Loucy (cell line): ENCODE results near the gene SLX4IP.

Experiments used
- EZH2phosphoT487 ChIP-seq: fragments of 200-600 bp; IDR thresholded peaks from 2 replicates; pipeline ENCODE4 v1.6.1; 2018; ENCODE audit warnings: antibody characterized with exemption, mild to moderate bottlenecking, moderate library complexity, borderline replicate concordance
- TF ChIP-seq, protein P1 (sequence below): fragments of 200-600 bp; sonication (generic); conservative IDR thresholded peaks from 2 replicates; pipeline ENCODE4 v1.5.1; 2014; ENCODE audit warnings: mild to moderate bottlenecking, antibody characterized with exemption, low read length

DNA sequence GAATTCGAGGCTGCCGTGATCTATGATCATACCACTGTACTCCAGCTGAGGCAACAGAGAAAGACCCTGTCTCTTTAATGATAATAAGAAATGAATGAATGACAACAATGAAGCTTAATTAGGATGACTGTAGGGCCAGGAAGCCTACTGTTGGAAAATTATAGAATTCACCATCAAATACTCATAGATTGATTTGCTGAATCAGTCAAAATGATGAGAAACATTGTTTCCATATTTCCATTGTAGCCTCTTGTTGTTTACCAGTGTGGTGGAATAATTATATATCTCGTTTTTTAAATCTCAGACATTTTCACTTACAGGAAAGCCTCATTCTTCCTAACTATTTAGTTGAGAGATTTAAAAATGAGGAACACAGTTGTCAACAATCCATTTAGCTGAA, 142.5 kb downstream of the SLX4IP start:
- TF ChIP-seq, protein P1, sequence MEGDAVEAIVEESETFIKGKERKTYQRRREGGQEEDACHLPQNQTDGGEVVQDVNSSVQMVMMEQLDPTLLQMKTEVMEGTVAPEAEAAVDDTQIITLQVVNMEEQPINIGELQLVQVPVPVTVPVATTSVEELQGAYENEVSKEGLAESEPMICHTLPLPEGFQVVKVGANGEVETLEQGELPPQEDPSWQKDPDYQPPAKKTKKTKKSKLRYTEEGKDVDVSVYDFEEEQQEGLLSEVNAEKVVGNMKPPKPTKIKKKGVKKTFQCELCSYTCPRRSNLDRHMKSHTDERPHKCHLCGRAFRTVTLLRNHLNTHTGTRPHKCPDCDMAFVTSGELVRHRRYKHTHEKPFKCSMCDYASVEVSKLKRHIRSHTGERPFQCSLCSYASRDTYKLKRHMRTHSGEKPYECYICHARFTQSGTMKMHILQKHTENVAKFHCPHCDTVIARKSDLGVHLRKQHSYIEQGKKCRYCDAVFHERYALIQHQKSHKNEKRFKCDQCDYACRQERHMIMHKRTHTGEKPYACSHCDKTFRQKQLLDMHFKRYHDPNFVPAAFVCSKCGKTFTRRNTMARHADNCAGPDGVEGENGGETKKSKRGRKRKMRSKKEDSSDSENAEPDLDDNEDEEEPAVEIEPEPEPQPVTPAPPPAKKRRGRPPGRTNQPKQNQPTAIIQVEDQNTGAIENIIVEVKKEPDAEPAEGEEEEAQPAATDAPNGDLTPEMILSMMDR = no peak
- no peak for TF ChIP-seq EZH2phosphoT487
